HG02678 (cell line): ENCODE measurements around the gene ATP5PB.
A peak's percentile ranks its signal among the peaks of the same experiment; 100 is the strongest.

Experiments
- ATAC-seq: cut with Tn5 transposase; IDR thresholded peaks from one replicate; pipeline ENCODE4 v1.9.1; 2021; ENCODE audit warnings: mild to moderate bottlenecking, moderate library complexity; ENCODE audit not compliant: unreplicated experiment

ATP5PB gene

DNA sequence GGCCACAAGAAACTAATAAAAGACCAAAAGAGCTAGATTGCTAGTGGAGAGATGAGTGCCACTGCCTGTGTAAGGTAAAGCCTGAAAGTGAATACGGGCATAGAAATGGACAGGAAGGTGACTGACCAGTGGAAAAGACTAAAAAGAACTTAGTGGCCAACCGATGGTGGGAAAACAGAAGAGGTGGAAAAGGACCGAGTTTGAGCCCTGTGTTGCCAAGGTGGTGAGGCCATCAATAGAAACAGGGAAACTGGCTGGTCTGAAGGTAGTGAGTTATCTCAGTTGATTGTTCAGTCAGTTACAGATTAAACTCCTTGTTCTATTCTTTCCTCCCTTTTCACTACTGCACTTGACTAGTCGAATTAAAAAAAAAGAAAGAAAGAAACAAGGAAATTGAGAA lies 2.7 kb upstream of the ATP5PB start:
- ATAC-seq: no peak

GRCh38 chr1:111446967-111447892 lies 2.0 kb upstream of the ATP5PB start:
- ATAC-seq: no peak

- ATAC-seq: peak; percentile 19
Measured at GRCh38 chr1:111448482-111448917, 764 bp upstream of the ATP5PB start.

DNA sequence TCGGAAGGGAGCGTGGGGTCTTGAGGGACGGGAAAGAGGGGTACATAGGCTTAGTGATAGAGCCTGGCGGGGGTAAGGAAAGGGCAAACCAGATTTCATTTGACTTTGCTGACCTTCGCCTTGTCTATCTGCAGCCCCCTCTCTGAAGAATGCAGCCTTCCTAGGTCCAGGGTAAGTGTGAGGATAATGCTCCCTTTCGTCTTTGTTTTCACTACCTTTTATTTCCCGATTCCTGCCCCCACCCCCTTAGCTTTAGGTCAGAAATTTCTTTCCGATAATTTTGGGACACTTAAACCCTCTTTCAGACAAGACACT lies 396 bp downstream of the ATP5PB start:
- no peak for ATAC-seq

DNA sequence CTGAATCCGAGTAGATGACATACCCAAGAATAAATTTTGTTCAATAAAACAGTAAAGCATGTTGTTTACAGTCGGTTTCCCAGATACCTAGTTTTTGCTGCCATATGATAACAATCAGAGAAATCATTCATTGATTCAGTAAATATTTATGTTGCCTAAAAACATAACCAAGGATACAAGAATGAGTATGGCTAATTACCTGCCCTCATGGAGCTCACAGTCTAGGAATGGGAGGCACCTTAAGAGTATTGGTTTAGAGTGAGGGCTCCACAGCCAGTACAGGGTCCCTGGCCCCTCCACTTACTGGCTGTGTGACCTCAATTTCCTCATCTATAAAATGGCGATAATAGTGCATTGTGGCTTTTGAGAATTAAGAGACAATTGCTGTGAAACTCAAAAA lies 921 bp downstream of the ATP5PB start:
- ATAC-seq: no peak

- ATAC-seq: no peak
Measured at GRCh38 chr1:111452581-111452980, 3.3 kb downstream of the ATP5PB start.

DNA sequence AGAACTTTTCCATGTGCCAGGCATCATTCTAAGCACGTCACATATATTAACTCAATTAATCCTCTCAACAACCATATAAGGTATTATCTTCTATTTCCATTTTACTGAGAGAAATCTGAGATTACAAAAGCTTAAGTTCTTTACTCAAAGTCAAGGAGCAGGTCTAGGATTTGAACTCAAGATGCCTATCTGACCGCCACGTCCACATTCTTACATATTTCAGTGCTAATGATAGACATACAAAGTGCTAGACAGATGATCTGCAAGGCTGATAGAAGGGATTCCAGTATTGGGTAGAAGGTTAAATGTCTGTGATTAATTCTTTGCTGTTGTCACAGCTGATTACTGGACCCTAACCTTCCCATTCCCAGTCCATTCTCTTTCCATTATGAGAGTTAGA lies 4.4 kb downstream of the ATP5PB start:
- ATAC-seq: no peak

DNA sequence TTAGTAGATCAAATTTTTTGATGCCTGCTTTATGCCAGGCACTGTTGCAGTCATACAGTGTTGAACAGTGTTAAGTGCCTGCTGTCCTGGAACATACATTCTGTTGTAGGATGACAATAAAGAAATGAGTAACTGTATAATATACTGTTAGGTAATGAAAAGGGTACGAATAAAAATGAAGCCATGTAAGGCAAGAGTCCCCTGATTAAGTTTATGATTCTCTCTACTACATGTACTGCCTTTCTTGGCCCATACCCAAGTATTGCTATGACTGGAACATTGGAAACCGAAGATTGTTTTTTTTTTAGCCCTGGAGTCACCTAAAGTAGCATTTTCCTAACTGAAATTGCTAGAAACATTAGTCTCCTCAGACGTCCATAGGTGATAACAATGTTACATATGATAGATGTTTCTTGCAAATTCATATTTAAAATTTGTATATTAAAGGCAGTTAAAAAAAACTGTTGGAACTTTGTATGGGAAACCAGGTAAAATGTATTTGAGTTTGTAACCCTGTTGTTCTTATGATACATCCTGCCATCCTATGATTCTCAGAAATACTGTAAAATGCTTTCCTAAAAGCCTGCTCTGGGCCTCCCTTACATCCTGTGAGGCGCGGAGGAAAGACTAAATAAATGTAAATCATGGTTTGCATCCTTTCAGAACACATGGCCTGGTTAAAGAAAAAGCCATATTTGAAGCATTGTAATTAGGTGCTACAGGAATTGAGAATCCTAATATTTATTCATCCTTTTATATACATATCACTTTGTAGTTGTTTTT lies 5.8 kb downstream of the ATP5PB start:
- ATAC-seq: no peak

- ATAC-seq: no peak
Measured at GRCh38 chr1:111455642-111456031, 6.4 kb downstream of the ATP5PB start.

GRCh38 chr1:111461765-111462164 lies 12.5 kb downstream of the ATP5PB start:
- ATAC-seq: no peak

- no peak for ATAC-seq
Measured at GRCh38 chr1:111462370-111463028, 13.2 kb downstream of the ATP5PB start.

DNA sequence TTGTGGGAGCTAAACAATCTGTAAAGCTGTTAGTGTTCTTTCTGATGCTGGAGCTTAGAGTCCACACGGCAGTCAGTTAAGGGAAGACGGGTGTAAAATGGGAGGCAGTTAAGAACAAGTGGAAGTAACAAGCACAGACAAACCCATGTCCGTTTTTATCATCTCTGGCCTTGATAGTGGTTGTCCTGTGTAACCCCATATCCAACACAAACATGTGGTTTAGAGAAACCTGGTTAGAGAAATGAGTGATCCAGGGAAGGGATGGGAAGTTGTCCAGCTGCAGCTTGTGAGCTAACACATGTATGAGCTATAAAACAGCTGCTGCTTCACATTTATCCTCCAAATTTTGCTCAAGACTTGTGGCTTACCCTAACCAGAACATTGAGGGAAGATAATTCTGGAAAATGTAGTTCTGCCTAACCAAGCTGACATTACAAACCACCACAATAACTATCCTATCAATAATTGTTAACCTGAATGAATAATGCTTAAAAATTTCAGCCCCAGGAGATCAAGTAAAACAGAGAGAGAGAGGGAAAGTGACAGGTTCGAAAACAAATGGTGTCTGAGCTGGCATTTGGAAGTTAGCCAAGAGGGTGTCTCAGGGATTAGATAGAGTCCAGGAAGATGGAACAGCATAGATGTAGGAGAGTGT lies 13.9 kb downstream of the ATP5PB start:
- no peak for ATAC-seq

GRCh38 chr1:111465754-111466153 lies 16.5 kb downstream of the ATP5PB start:
- no peak for ATAC-seq

GRCh38 chr1:111466480-111466879 lies 17.2 kb downstream of the ATP5PB start:
- ATAC-seq: no peak

DNA sequence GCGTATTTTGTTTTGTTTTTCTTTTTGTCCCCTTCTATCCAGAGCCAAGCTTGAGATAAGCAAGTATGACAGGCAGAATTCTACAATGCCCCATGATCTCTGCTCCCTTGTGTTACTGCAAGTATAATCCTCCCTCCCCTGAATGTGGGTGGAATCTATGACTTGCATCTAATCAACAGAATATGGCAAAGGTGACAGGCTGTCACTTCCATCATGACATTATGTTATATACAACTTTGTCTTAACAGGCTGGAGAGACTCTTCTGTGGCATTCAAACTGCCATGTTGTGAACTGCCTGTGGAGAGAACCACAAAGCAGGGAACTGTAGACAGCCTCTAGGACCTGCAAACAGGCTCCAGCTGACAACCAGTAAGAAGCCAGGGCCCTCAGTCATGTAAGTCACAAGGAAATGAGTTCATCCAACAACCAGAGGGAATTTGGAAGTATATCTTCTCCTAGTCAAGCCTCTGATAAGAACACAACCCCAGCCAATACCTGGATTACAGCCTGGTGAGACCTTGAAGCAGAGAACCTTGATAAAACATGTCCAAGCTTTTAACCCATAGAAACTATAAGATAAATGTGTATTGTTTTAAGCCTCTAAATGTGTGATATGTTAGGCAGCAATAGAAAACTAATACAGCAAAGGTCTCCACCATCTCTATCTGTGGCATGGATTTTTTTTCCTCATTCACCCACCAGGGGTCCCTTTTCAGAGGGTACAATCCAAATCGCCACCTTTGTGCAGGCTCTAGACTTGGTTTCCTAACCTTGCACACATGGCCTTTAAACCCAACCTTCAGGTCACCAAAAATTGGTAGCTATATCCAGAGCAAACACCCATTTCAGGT lies 18.8 kb downstream of the ATP5PB start:
- ATAC-seq: no peak

DNA sequence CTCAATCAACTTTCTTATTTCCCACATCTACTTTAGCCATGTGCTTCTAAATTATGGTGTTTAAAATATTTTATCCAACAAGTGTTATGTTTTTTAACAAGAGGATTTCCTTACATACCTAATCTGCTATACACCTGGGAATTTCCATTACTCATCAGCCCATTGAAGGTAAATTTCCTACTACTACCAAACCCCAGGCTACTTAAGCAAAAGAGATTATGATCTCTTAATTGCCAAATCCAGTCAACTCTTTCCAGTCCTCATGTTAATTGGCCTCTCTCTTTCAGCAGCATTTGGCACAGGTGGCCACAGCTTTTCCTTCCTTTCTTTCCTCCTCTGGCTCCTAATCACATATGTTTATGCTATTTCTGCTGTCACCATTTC lies 19.4 kb downstream of the ATP5PB start:
- ATAC-seq: no peak

DNA sequence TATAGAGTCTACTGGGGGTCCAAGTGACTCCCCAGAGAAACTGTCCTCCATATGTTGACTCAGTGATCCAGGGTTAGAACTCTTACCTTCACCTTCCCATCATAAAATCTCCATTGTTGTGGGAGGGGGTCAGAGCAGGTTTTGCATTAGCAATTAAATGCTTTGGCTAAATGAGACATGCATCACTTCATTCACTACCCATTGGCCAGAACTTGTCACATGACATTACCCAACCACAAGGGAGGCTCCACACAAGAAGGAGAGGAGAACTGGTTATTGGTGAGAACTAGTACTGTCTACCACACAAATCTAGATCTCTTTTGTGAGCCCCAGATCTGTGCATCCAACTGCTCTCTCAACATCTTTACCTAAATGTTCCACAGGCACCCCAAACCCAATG lies 20.3 kb downstream of the ATP5PB start:
- ATAC-seq: no peak

DNA sequence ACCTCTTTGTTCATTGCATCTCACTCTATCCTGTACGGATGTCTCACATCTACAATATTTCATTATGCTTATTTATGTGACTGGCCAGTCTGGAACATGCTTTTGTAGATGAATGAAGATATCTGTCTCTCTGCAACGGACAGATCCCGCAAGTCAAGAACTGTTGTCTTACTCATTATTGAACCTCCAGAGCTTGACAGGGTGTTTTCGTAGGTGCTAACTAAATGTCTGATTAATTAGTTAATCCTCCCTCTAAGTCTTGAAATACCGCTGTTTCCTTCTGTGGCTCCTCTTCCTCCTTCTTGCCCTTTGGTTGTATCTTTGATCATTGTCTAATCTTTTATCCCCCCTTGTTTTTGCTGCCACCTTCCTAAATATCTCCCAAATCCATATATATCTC lies 21.3 kb downstream of the ATP5PB start:
- ATAC-seq: no peak

- ATAC-seq: peak; percentile 57
Measured at GRCh38 chr1:111471012-111471411, 21.7 kb downstream of the ATP5PB start.

DNA sequence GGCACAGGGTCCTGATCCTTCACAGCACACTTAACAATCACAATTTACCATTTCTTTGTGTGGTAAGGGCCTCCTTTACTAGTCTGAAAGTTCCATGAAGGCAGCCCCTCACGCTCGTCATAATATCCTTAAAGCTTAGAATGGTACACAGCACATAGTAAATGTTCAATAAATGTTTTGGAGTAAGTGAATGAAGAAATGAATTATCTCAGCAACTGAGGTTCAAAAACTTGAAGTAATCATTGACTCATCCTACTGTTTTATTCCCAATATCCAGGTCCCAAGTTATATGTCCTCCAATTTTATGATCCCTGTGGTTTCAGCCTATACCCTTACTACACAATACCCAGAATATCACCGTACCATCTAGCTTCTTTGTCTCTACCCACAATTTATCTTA lies 22.3 kb downstream of the ATP5PB start:
- ATAC-seq: no peak
